T-helper 1 cell treated with Interleukin-12 subunit alpha and Interleukin-12 subunit beta and Interleukin-4 antibody, amounts not matched to agents 30 μg/mL and 1 μg/mL, for 36 hours (primary cell): ENCODE results near the gene TENM4.

ENCODE experiments used
- H3K27ac Mint-ChIP-seq: one replicate; pipeline ENCODE4 v1.8.0; 2021; ENCODE audit warnings: mild to moderate bottlenecking, mixed read lengths
- H3K27me3 Mint-ChIP-seq: one replicate; pipeline ENCODE4 v1.8.0; 2021; ENCODE audit warnings: low read depth, mixed read lengths
- H3K36me3 Mint-ChIP-seq: one replicate; pipeline ENCODE4 v1.8.0; 2021; ENCODE audit warnings: low read depth, mixed read lengths
- H3K4me1 Mint-ChIP-seq: one replicate; pipeline ENCODE4 v1.8.0; 2021; ENCODE audit warnings: low read depth, mixed read lengths
- H3K4me3 Mint-ChIP-seq: one replicate; pipeline ENCODE4 v1.8.0; 2021; ENCODE audit warnings: mild to moderate bottlenecking, moderate library complexity, mixed read lengths
- H3K9me3 Mint-ChIP-seq: one replicate; pipeline ENCODE4 v1.8.0; 2021; ENCODE audit warnings: mixed read lengths

Gene TENM4

DNA sequence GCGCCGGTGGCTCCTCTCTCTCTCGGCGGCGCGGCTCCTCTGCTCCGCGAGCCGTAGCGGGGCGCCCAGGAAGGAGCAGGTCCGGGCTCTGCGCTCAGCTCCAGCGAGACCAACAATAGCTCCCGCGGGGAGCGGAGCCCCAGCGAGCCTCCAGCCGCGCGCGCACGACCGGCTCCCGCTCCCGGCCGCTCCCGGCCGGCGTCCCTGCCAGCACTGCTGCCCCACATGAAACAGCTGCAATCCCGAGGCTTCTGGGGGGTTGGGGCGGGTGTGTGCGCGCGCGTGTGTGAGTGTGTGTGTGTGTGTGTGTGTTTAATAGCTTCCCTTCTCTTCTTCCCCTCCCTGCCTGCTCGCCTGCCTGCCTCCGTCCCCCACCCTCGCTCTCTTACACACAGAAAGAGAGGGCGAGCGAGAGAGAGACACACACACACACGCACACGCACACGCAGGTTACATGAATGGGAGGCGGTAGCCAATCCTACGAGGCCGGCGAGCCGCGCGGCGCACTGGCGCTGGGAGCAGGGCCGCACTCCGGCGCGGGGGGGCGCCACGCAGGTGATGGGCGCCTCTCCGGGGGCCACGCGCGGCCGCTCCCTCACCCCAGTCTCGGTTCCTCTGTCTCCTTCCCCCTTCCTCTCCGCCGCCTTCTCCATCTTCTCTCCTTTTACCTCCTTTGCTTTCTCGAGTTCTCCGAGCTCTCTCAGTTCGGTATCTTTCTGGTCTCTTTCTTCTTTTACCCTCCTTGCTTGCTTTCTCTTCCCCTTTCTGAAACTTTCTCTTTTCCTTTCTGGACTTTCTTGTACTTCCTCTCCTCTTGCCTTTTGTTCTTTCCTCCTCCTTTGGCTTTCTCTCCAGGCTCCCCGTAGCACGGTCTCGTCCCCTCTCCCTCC lies at the start of gene TENM4:
Gene TENM4, minus strand, starts transcription at position 460 of the 890 bp plus-strand sequence. CDS start 371,086 bp downstream, outside the sequence.
- no peaks in the 10 kb centered on the region for H3K9me3 Mint-ChIP-seq

GRCh38 chr11:79488286-79488685 lies 47.5 kb upstream of the TENM4 start:
- H3K9me3 Mint-ChIP-seq: no peaks in the 10 kb centered on the region
- no peak overlapping the region for H3K27ac Mint-ChIP-seq
- peaks cover under 1% of the 10 kb centered on the region for H3K27me3 Mint-ChIP-seq
- no peaks in the 10 kb centered on the region for H3K36me3 Mint-ChIP-seq
- no peak overlapping the region for H3K4me3 Mint-ChIP-seq
- H3K4me1 Mint-ChIP-seq: no peaks in the 10 kb centered on the region

More for the DNA sequence above, at the start of gene TENM4:
- Mint-ChIP-seq H3K27ac (peak within 1 kb of the TSS; percentile 82), H3K36me3 (no peaks in the 10 kb centered on the region), H3K4me3 (peak within 1 kb of the TSS; percentile 77), H3K27me3 (peaks cover 76% of the 10 kb centered on the region), H3K4me1 (peaks cover 7% of the 10 kb centered on the region)

GRCh38 chr11:79487412-79487811 lies 46.6 kb upstream of the TENM4 start:
- H3K4me3 Mint-ChIP-seq: no peak overlapping the region
- no peaks in the 10 kb centered on the region for H3K36me3 Mint-ChIP-seq
- H3K27ac Mint-ChIP-seq: no peak overlapping the region
- H3K9me3 Mint-ChIP-seq: no peaks in the 10 kb centered on the region
- H3K27me3 Mint-ChIP-seq: no peaks in the 10 kb centered on the region
- H3K4me1 Mint-ChIP-seq: no peaks in the 10 kb centered on the region

GRCh38 chr11:79486242-79486984 lies 45.6 kb upstream of the TENM4 start:
- Mint-ChIP-seq H3K36me3 (no peaks in the 10 kb centered on the region), H3K27me3 (no peaks in the 10 kb centered on the region), H3K4me1 (no peaks in the 10 kb centered on the region), H3K27ac (no peak overlapping the region), H3K9me3 (no peaks in the 10 kb centered on the region), H3K4me3 (no peak overlapping the region)

GRCh38 chr11:79485694-79486093 lies 44.9 kb upstream of the TENM4 start:
- no peaks in the 10 kb centered on the region for H3K36me3 Mint-ChIP-seq
- no peaks in the 10 kb centered on the region for H3K9me3 Mint-ChIP-seq
- H3K27me3 Mint-ChIP-seq: no peaks in the 10 kb centered on the region
- no peak overlapping the region for H3K27ac Mint-ChIP-seq
- no peaks in the 10 kb centered on the region for H3K4me1 Mint-ChIP-seq
- H3K4me3 Mint-ChIP-seq: no peak overlapping the region

DNA sequence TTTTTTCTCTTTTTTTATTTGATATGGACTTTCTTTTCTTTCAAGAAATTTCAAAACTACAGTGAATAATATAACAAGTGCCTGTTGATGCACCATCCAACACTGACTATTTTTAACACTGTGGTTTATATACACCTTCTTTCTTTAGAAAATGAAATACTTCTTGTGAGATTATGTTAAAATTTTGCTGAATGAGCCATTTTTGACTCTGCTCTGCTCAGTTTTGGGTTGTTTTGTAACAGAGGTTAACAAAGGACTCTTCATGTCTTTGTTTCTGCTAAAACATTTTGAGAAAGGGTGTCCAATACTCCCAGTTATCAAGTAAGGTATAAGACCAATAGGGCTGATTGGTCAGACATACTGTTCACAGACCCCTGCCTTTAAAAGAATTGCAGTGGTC lies 44.0 kb upstream of the TENM4 start:
- no peaks in the 10 kb centered on the region for H3K36me3 Mint-ChIP-seq
- H3K4me1 Mint-ChIP-seq: no peaks in the 10 kb centered on the region
- no peaks in the 10 kb centered on the region for H3K27me3 Mint-ChIP-seq
- no peaks in the 10 kb centered on the region for H3K9me3 Mint-ChIP-seq
- no peak overlapping the region for H3K27ac Mint-ChIP-seq
- no peak overlapping the region for H3K4me3 Mint-ChIP-seq

GRCh38 chr11:79482800-79483199 lies 42.0 kb upstream of the TENM4 start:
- no peaks in the 10 kb centered on the region for H3K27me3 Mint-ChIP-seq
- H3K36me3 Mint-ChIP-seq: no peaks in the 10 kb centered on the region

GRCh38 chr11:79481795-79482194 lies 41.0 kb upstream of the TENM4 start:
- H3K4me1 Mint-ChIP-seq: no peaks in the 10 kb centered on the region
- H3K4me3 Mint-ChIP-seq: no peak overlapping the region
- H3K36me3 Mint-ChIP-seq: no peaks in the 10 kb centered on the region
- H3K9me3 Mint-ChIP-seq: no peaks in the 10 kb centered on the region
- H3K27me3 Mint-ChIP-seq: no peaks in the 10 kb centered on the region
- no peak overlapping the region for H3K27ac Mint-ChIP-seq

More at GRCh38 chr11:79482800-79483199, 42.0 kb upstream of the TENM4 start:
- H3K27ac Mint-ChIP-seq: no peak overlapping the region
- no peaks in the 10 kb centered on the region for H3K9me3 Mint-ChIP-seq
- no peak overlapping the region for H3K4me3 Mint-ChIP-seq
- H3K4me1 Mint-ChIP-seq: no peaks in the 10 kb centered on the region

DNA sequence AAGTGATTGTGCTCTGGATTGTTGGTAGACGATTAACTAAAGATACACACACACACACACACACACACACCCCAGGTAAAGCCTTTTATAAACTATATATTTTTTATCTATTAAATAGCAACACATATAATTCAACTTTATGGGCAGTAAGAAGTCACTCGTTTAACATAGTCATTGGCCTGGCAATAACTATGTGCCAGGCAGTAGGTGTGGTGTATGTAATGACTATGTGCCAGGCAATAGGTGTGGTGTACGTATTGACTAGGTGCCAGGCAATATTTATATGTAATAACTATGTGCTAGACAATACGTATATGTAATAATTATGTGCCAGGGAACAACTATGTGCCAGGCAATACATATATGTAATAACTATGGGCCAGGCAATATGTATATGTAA lies 40.0 kb upstream of the TENM4 start:
- H3K27ac Mint-ChIP-seq: no peak overlapping the region
- no peaks in the 10 kb centered on the region for H3K27me3 Mint-ChIP-seq
- H3K36me3 Mint-ChIP-seq: no peaks in the 10 kb centered on the region

DNA sequence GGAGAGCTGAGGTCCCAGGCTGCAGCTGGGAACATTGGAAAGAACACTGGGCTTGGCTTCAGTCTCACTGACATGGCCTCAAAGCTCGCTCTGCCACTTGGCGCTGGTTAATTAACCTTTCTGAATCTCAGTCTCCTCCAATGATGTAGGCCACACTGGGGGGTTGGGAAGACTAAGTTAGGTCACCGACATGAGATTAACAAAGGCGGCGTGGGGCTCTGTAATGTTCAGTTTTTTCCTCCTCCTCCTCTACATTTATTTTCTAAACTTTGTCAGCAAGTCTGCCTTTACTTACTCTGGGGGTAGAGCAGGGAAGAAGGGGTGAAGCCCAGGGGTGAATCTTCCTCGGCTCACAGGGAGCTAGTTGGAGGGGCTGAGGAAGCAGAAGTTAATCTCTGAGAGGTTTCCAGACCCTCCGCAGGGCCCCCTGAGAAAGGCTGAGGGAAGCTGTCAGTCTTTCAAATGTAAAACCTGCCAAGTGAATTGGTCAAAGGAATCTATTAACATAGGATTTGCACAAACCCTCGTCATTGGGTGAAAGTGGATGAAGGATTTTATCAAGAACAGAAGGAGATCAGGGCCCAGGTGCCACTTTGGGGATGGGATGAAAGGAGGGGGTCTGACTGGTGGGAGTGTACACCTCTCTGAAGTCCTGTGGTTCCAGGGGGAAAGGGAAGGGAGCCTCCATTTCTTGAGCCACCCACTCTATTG lies 32.1 kb upstream of the TENM4 start:
- no peak overlapping the region for H3K27ac Mint-ChIP-seq
- H3K36me3 Mint-ChIP-seq: no peaks in the 10 kb centered on the region
- H3K4me3 Mint-ChIP-seq: no peak overlapping the region
- no peaks in the 10 kb centered on the region for H3K9me3 Mint-ChIP-seq
- H3K4me1 Mint-ChIP-seq: no peaks in the 10 kb centered on the region
- H3K27me3 Mint-ChIP-seq: no peaks in the 10 kb centered on the region

More for the DNA sequence above, 40.0 kb upstream of the TENM4 start:
- Mint-ChIP-seq H3K9me3 (no peaks in the 10 kb centered on the region), H3K4me3 (no peak overlapping the region), H3K4me1 (no peaks in the 10 kb centered on the region)

DNA sequence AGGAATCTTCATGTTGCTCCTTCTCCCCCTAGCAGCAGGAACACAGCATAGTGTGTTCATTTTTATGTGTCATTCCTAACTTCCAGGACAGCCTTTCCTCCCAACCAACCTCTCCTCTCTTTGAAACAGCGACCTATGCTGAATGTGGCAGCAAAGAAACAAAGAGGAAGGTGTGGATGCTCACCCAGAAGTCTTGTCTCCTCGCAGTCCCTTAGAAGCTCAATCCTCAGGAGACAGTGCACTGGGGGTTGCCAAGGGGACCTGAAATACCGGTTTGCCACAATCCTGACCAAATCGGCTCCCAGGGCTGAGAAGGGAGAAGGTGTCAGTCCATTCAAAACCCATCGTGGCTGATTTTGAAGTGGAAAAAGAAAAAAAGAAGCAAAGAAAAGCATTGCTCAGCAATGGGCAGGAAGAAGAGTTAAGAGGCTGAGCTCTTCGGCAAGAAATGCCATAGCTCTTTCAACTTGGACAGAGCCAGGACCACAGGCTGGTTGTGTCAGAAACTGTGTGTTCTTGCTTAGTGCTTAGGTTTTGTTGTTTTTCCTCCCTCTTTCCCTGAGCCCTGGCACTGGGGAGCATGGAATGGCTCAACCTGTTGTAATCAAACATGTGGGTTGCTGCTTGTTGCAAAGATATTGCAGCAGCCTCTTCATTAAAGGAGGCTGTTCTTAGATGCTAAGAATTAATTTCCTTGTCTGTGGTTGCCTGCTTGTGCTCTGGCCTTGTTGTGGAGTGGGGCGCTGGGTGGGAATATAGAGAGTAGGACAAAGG lies 30.4 kb upstream of the TENM4 start:
- no peaks in the 10 kb centered on the region for H3K9me3 Mint-ChIP-seq
- H3K36me3 Mint-ChIP-seq: no peaks in the 10 kb centered on the region
- H3K27me3 Mint-ChIP-seq: no peaks in the 10 kb centered on the region
- H3K27ac Mint-ChIP-seq: no peak overlapping the region
- no peak overlapping the region for H3K4me3 Mint-ChIP-seq
- H3K4me1 Mint-ChIP-seq: no peaks in the 10 kb centered on the region

DNA sequence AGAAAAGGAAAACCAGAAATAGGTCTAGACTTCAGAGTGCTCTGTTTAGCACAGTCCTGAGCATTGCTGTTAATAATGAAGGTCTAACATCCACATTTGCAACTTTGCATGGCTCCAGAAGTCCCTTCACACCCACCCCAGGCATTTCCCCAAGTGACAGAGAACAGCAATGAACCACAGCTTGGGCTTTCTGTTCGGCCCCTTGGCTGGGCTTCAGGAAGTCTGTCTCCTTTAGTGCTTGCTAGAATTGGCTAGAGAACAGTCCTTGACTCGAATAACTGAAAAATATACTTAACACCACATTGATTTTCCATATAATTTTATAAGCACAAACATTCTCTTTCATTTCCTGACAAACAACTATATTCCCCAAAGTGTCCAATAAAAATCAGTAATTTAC lies 29.3 kb upstream of the TENM4 start:
- no peaks in the 10 kb centered on the region for H3K9me3 Mint-ChIP-seq
- no peak overlapping the region for H3K4me3 Mint-ChIP-seq
- peaks cover 2% of the 10 kb centered on the region for H3K27me3 Mint-ChIP-seq
- H3K36me3 Mint-ChIP-seq: no peaks in the 10 kb centered on the region
- no peaks in the 10 kb centered on the region for H3K4me1 Mint-ChIP-seq
- H3K27ac Mint-ChIP-seq: no peak overlapping the region

DNA sequence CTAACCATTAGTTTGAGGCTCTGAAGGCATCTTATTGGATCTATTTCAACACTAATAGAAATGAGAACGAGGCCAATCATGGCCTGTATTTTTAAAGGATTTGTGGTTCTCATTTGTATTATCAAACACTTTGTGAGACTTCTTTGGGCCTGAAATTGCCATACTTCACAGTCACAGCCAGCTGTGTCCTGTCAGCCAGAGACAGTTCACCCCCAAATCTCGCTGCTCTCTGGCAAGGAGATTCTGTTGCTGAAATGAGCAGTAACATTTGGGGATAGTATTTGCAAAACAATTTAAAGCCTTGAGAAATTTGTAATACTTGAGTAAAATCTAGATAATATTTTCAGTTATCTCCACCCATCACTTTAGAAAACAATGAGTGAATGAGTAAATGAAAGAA lies 26.9 kb upstream of the TENM4 start:
- H3K27me3 Mint-ChIP-seq: peaks cover 5% of the 10 kb centered on the region
- H3K4me3 Mint-ChIP-seq: no peak overlapping the region
- no peaks in the 10 kb centered on the region for H3K4me1 Mint-ChIP-seq
- H3K27ac Mint-ChIP-seq: no peak overlapping the region
- H3K36me3 Mint-ChIP-seq: no peaks in the 10 kb centered on the region
- H3K9me3 Mint-ChIP-seq: no peaks in the 10 kb centered on the region

DNA sequence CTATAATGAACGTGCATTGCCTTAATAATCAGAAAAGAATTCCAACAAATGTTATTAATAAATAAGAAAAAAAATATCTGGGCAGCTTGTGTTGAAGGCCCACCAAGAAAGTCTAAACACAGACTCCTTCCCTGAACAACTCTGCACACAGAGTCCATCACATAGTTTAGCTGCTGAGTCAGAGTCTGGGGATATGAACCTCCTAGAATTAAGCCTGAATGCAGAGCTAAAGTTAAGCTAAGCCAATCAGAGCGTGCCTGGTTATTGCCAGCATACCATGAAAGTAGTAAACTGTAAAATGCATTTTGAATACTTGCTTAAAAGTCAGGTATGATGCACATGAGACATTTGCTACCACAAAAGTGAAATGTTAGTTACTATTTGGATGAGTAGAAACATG lies 25.6 kb upstream of the TENM4 start:
- Mint-ChIP-seq H3K27me3 (peaks cover 5% of the 10 kb centered on the region), H3K36me3 (no peaks in the 10 kb centered on the region), H3K9me3 (no peaks in the 10 kb centered on the region), H3K27ac (no peak overlapping the region), H3K4me3 (no peak overlapping the region), H3K4me1 (no peaks in the 10 kb centered on the region)
